HepG2 (cell line): Measurements from ENCODE around the gene ESYT1. TPM values are rescaled to one million over a fixed set of nuclear protein-coding genes. Genes with fewer than 3 reads are reported as not detected.
A peak's percentile ranks its signal among the peaks of the same experiment; 100 is the strongest.

Source experiments
- CBX1 ChIP-seq: IDR thresholded peaks from one replicate; pipeline ENCODE4 v1.6.1; 2016; ENCODE audit warnings: antibody characterized with exemption, low read depth
- ETS1 ChIP-seq: sonication (generic); formaldehyde crosslinking; IDR thresholded peaks from 2 replicates; pipeline ENCODE4 v1.4.0; 2020; ENCODE audit warnings: missing genetic modification reagents
- HMGXB4 ChIP-seq, 2 experiments: sonication (generic) in 1 of 2; formaldehyde crosslinking in 1 of 2; IDR thresholded peaks; 2 replicates each; pipeline versions ENCODE4 v1.4.0 to v1.6.1; 2018 to 2020; ENCODE audit warnings: missing genetic modification reagents in 2 of 2, borderline replicate concordance in 1 of 2, low read depth in 1 of 2, mild to moderate bottlenecking in 1 of 2, missing biosample characterization in 1 of 2
- HOXD1 ChIP-seq: sonication (generic); formaldehyde crosslinking; IDR thresholded peaks from 2 replicates; pipeline ENCODE4 v1.5.0; 2020; ENCODE audit warnings: missing genetic modification reagents
- KDM1A ChIP-seq: IDR thresholded peaks from 2 replicates; pipeline ENCODE4 v1.6.1; 2016; ENCODE audit warnings: missing compliant biosample characterization
- MED8 ChIP-seq: sonication (generic); formaldehyde crosslinking; IDR thresholded peaks from 2 replicates; pipeline ENCODE4 v1.8.1; 2023; ENCODE audit warnings: mild to moderate bottlenecking, missing genetic modification reagents; ENCODE audit not compliant: insufficient replicate concordance
- MTA3 ChIP-seq: sonication (generic); formaldehyde crosslinking; IDR thresholded peaks from 2 replicates; pipeline ENCODE4 v1.4.0; 2020; ENCODE audit warnings: missing genetic modification reagents
- NRL ChIP-seq: sonication (generic); formaldehyde crosslinking; IDR thresholded peaks from 2 replicates; pipeline ENCODE4 v1.5.0; 2020; ENCODE audit warnings: missing genetic modification reagents, mild to moderate bottlenecking, moderate library complexity, borderline replicate concordance
- PRDM10 ChIP-seq: sonication (generic); formaldehyde crosslinking; IDR thresholded peaks from 2 replicates; pipeline ENCODE4 v1.4.0; 2020; ENCODE audit warnings: low read depth, missing genetic modification reagents
- RARG ChIP-seq: sonication (generic); formaldehyde crosslinking; IDR thresholded peaks from 2 replicates; pipeline ENCODE4 v1.4.0; 2020; ENCODE audit warnings: low read depth, mild to moderate bottlenecking, missing genetic modification reagents
- YEATS2 ChIP-seq: sonication (generic); formaldehyde crosslinking; IDR thresholded peaks from 2 replicates; pipeline ENCODE4 v1.4.0; 2020; ENCODE audit warnings: missing genetic modification reagents, borderline replicate concordance
- ZNF207 ChIP-seq: fragments of 450-650 bp; IDR thresholded peaks from 2 replicates; pipeline ENCODE4 v1.6.1; 2016; ENCODE audit warnings: antibody characterized with exemption, borderline replicate concordance
- ZNF3 ChIP-seq: IDR thresholded peaks from 2 replicates; pipeline ENCODE4 v1.7.0; 2017; ENCODE audit warnings: inconsistent platforms
- ZNF362 ChIP-seq: sonication (generic); formaldehyde crosslinking; IDR thresholded peaks from 2 replicates; pipeline ENCODE4 v1.4.0; 2020; ENCODE audit warnings: missing genetic modification reagents, mild to moderate bottlenecking, borderline replicate concordance
- ZNF598 ChIP-seq: sonication (generic); formaldehyde crosslinking; IDR thresholded peaks from 2 replicates; pipeline ENCODE4 v1.5.1; 2020; ENCODE audit warnings: mild to moderate bottlenecking, missing genetic modification reagents, borderline replicate concordance
- ZNF687 ChIP-seq: sonication (generic); formaldehyde crosslinking; IDR thresholded peaks from 2 replicates; pipeline ENCODE4 v1.5.1; 2020; ENCODE audit warnings: mild to moderate bottlenecking, missing genetic modification reagents, moderate library complexity
- polyA plus RNA-seq, 8 experiments: library from polyadenylated mRNA; depleted of rRNA in 3 of 8; stranded (reverse) in 7 of 8; unstranded in 1 of 8; fragments of >200 nt; fragmentation: Illumina TruSeq in 4 of 8; extraction: Trizol in 4 of 8; gene quantifications; 2 replicates each; pipeline versions ENCODE4 v1.2.1 to v1.2.3, GENCODE V29; 2011 to 2016; ENCODE audit warnings: low read depth in 4 of 8, missing spikeins in 1 of 8, mixed read lengths in 1 of 8; ENCODE audit not compliant: insufficient read depth in 1 of 8
- total RNA-seq, 5 experiments: library from RNA; depleted of rRNA; stranded (reverse); fragments of >200 nt; fragmentation: Illumina TruSeq; extraction: Trizol; gene quantifications; 2 replicates each; pipeline ENCODE4 v1.2.3, GENCODE V29; 2016; ENCODE audit warnings: low read depth in 1 of 5

Gene ESYT1
- total and polyA plus RNA-seq, 2 of the 13 experiments (the other 11 are each of a cell fraction or from before 2014, with no cell fraction given): 66.9 to 71.0 TPM

GRCh38 chr12:56104109-56104814 lies 23.8 kb upstream of the ESYT1 start, which contains the start of gene PA2G4 (continued):
- TF ChIP-seq PRDM10 (CRISPR knock-in tag) (peak; percentile 87), ETS1 (peak; percentile 25; the same call in 1 of the 2 replicates), ZNF3 (CRISPR knock-in tag) (no peak), CBX1 (peak; percentile 90), HMGXB4 (CRISPR knock-in tag; IDR thresholded peaks at IDR 0.05; ENCODE audit: borderline replicate concordance in 1 of 2, low read depth in 1 of 2) (peak; percentile 89 to 93), ZNF598 (peak; percentile 82; the same call in 1 of the 2 replicates), HOXD1 (CRISPR knock-in tag) (peak; percentile 54; the same call in 1 of the 2 replicates), RARG (CRISPR knock-in tag) (no peak), ZNF207 (no peak), KDM1A (CRISPR knock-in tag) (no peak), MED8 (CRISPR knock-in tag) (peak; percentile 48), YEATS2 (CRISPR knock-in tag) (peak; percentile 97), ZNF362 (CRISPR knock-in tag) (no peak), MTA3 (CRISPR knock-in tag) (no peak), NRL (CRISPR knock-in tag) (peak; percentile 77), ZNF687 (CRISPR knock-in tag) (peak; percentile 99)
